Eye (tissue), 1 donor: Measurements from ENCODE around the gene ADAMTS8.
"Not testable (repeated sequence)": the region's sequence is repeated elsewhere in the genome, so short reads cannot be mapped to it uniquely, and the experiment has no call there.

ENCODE experiments used
- DNase-seq: peaks from one replicate; pipeline ENCODE4 v3.0.0-alpha.2; 2015

ADAMTS8 gene

DNA sequence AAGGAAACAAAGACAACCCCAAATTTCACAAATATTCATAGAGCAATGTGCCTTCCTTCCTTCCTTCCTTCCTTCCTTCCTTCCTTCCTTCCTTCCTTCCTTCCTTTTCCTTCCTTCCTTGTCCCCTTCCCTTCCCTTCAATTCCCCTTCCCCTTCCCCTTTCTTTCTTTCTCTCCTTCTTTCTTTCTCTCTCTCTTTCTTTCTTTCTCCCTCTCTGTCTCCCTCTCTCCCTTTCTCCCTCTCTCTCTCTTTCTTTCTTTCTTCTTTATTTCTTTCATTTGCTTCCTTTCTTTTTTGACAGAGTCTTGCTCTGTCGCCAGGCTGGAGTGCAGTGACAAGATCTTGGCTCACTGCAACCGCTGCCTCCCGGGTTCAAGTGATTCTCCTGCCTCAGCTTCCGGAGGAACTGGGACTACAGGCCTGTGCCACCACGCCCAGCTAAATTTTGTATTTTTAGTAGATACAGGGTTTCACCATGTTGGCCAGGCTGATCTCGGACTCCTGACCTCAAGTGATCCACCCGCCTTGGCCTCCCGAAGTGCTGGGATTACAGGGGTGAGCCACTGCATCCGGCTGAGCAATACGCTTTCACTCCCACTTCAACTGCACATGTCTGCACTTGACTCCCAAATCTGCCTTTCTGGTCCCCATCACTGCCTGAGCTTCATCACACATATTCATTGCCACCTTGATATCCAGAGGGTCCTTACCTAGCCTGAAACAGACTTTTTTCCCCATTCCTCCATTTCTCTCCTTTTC, 10.2 kb upstream of the ADAMTS8 start:
- not testable (repeated sequence) for DNase-seq

DNA sequence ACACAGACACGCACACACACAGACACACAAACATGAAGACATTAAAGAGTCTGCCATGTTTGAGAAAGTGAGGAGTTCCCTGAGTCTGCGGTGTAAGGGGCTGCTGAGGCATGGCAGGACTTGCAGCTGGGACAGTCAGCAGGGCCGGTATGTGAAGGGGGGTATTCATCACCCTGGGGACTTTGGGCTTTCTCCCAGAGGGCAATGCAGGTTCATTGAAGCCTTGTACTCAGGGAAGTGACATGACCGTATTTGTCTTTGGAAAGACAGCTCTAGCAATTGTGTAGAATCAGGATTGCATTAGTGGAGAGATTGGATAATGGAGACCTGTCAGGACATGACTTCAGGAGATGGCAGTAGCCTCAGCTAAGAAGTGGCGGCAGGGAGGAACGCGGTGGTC, 9.4 kb upstream of the ADAMTS8 start:
- no peak for DNase-seq

DNA sequence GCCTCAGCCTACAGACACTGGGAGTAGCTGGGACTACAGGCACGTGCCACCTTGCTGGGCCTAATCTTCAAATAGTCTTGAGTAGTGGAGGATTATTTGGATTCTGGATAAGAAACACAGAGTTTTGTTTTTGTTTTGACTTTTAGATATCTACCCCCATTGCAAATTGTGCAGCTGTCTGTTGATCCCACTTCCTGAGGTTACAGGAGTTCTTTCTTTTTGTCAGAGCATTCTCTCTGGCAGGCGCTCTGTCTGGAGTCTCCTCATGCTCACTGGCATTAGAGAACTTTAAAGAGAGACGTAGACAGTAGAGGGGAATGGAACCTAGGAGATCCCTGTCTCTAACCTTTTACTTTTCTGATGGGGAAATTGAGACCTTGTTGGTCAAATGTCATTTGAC, 7.8 kb upstream of the ADAMTS8 start:
- no peak for DNase-seq

DNA sequence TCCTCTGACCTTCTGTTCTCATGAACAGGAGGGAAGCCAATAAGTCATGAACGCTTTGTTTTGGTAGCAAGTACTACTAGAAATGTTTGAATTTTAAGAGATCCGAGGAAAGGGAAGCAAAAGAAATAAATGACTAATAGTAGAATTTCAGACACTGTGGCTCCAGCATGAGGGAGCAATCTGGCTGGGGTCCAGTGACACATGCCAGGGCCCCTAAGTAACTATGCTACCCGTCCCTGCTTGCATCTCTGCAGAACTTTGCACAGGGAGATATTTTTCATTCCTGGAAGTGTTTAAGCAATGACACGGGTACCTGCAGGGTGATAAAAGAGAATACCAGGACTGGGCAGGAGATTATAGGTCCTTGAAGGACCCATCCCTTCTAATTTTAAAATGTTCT, 7.3 kb upstream of the ADAMTS8 start:
- no peak for DNase-seq

DNA sequence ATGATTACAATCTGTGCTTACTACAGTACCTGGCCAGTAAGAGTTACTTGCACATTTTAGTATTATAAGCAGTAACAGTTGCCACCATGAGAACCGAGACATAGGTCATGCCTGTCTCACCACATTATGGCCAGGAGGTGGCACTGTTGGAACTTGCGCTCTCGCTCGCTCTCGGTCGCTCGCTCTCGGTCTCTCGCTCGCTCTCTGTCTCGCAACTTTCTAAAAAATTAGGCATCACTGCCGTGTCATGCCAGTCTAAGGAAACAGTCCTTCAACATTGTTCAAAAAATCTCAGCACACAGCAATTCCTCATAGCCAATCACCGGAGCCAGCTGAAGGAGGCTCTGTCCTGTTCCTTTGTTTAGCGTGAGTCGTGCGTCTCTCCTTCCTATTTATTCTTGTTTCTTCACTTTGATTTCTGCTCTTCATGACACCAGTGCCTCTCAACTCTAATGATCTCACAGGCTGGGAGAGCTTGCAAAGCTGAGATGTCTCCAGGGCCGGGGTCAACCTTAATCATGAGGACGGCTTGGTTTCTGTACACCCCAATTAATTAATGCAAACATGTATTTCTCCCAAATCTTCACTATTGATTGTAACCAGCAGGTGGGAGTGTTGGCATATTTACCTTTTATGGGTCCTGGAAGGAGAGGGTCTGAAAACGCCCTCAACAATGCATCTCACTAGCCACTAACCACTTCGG, 6.3 kb upstream of the ADAMTS8 start:
- peak; percentile 98 for DNase-seq

DNA sequence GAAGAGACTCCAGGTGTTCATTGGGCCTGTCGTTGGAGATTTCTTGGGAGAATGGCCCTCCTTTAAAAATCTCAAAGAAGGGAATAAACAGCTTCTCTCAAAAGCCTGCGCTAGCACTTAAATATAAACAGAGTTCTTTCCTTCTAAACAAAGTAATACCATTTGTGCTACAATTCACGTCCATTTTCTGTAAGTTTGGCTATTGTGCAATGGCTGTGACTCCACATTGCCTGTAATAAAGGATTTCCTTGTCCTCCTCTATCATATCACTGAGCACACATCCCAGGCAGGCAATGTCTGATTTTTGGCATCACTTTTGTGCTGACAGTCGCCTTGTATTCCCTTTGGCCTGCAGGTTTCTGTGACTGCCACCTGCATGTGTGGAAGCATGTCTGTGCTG, 4.9 kb upstream of the ADAMTS8 start:
- DNase-seq: no peak

DNA sequence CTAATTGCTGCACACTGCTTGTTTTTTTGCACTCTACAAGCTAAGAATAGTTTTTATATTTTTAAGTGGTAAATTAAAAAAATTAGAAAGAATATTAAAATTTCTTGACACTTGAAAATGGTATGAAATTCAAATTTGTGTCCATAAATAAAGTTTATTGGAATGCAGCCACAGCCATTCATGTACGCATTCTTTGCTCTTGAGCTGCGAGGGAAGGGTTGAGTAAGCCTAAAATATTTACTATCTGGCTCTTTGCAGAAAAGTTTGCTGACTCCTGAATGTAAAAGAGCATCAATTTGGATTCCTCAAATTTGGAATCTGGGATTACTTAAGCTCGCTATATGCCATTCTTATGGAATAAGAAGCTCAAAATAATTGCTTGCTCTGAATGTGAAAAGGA, 3.4 kb upstream of the ADAMTS8 start:
- no peak for DNase-seq

DNA sequence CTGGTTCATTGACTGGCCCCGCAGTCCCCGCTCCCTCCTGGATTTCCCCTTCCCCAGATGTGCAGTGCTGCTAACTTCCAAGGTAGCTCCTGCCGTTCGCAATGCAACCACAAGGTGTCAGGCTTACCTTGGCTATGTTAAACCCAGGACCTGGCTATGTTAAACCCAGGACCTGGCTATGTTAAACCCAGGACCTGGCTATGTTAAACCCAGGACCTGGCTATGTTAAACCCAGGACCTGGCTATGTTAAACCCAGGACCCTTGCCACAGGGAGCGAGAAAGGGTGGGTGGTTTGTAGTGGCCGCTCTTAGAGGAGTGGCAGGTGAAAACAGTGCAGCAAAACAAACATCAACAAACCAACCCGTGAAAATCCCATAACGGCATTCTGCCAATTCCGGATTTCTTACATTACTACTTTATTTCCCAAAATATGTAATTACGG, 2.9 kb upstream of the ADAMTS8 start:
- peak; percentile 92 for DNase-seq

DNA sequence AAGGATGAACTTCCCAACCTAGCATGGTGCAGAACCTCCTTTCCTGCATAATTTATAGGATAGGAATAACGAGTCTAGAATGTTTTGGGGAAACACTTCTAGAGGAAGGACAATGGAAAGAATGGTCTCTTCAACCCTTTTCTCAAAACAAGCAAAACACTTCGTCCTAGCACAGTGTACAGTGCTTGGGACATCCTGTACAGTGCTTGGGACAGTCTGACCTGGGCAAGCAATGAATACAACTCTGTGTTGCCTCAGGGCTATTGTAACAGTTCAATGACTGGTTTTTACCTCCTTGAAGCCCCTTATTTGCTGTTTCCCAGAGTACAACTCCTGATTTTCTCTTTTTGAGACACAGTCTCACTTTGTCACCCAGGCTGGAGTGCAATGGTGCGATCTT, 1.6 kb upstream of the ADAMTS8 start:
- DNase-seq: no peak

DNA sequence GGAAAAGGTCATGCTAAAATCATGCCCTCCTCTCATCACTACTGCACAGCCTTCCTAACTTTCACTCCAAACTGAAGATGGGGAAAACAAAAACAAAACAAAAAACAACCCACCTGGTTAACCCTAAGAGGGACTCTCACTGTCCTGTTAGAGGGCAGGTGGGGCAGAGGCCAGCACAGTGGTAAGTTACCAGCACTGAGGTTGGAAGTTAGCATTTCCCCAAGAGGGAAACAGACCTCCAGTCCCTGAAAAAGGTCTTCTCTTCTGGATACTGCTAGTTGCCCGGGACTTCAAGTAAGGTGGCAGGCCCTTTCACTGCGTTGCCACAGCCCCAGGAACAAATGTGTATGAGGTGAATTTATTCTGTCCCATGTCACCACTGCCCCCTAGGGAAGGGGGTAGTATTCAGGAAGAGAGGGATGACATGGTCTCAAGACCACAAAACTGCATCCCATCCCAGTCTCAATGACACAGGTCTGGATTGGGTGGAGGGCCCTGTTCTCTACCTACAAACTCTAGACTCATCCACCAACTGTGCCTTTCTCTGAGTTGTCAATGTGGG, 792 bp upstream of the ADAMTS8 start:
- no peak for DNase-seq

DNA sequence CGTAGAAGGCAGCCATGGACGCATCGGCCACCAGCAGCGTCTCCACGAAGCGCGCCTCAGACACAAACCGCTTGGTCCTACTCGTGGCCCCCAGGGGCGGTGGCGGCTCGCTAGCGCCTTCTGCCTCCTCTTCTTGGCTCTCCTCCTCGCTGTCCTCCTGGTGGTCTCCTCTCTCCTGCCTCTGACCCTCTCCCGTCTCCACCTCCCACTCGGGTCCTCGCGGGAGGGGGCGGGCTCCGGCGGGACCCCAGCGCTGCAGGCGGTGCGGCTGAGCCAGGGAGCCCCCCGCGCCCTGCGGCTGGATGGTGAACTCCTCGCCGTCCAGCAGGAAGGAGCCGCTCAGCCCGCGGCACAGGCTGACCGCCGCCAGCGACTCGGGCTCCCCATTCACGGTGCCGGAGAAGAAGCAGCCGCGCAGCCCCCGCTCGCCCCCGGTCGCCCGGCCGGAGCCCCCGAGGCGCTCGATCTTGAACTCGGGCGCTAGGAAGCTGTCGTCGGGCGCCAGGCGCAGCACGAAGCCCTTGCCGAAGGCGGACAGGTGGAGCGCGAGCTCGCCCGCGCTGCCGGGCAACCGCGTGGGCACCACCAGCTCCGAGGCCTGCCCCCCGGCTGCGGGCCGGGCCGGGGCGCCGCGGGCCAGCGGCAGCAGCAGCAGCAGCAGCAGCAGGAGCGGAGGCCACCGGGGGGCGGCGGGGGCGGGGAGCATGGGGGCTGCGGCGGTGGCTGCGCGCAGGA, 661 bp downstream of the ADAMTS8 start:
- DNase-seq: peak; percentile 73

DNA sequence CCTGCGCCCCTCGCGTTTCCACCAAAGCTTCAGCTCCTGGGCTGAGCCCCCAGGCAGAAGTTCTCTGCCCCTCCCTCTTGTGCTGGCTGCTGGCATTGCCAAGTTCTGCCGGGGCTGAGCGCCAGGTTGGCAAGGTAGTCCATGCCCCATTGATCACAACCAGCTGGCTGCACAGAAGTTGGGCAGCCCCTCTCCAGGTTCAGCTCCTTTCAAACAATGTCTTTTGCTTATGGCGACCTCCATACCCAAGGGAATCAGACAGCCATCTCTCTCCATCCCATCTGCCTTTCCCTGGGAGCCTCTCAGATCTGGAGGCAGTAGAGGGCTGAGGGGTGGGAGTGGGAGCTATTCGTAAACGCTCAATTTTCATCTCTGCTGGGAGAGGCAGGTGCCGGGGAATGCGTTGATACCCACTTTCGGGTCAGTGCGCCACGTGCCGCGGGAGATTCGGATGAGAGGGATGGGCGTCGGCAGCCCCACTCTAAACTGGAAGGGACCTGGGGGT, 1.5 kb downstream of the ADAMTS8 start:
- DNase-seq: no peak

DNA sequence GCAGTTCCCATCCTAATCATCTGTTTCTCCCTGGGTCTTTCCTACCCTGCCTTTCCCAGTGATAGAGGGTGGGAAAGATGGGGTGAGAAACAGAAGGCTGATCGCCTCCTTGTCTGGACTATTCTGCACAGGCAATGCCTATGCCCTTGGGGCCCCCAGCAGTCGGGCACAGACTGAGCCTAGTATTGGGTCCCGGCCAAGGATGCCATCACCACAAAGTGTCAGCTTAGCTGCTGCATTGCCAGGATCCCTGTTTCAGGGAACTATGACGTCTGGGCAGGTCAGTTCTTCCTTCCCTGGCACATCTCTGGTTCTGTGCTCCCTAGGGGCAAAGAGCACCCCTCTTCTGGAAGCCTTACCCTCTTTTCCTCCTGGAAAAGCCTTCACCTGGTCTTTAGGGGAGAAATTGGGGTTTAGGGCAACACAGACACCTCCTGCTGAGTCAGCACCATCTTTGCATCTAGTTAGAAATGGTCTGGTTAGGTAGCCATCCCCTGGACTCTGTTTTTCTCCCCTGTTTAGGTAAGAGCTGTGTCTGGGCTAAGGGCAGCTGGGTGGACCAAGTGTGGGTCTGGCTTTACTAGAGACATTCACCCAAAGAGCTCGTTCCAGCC, 2.1 kb downstream of the ADAMTS8 start:
- DNase-seq: no peak

DNA sequence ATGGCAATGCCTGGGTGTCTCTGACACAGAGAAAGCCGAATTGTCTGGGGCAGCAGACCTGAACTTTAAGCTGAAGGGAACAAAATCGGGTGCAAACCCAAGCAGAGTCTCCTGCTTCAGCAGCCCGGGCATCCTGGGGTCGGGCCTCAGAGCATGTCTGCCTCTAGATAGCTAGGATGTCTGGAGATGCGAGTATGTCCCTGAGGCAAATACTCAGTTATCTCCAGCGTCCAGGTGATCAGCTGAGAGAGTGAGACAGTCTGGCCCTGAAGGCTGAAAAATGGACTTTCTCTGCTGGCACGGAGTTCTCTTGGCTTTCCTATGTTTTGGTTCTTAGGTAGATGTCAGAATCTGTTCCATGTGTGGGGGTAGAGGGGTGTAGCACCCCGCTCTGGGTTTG, 3.3 kb downstream of the ADAMTS8 start:
- DNase-seq: no peak

DNA sequence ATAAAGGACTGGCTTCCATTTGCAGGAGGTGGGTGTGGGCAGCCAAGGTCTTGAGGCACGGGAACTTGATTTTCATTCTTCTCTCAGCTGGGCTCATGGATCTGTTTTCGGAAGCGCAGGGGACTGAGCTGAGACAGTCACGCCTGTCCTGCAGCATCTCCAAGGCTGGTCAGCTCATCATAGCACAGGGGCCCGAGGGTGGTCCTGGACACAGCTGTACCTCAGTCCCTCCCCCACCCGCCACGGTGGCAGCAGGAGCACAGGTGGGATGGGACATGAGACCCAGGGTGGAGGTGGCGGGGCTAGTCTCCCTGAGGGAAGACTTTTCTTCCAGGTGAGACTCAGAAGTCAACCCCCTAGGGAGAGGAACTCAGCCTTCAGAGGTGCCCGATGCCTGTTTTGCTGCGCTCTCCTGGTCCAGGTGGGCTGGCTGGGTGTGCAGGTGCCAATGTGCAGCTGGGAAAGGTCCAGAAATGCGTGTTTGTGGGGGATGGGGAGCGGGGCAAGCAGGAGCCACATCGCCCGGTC, 3.7 kb downstream of the ADAMTS8 start:
- no peak for DNase-seq

DNA sequence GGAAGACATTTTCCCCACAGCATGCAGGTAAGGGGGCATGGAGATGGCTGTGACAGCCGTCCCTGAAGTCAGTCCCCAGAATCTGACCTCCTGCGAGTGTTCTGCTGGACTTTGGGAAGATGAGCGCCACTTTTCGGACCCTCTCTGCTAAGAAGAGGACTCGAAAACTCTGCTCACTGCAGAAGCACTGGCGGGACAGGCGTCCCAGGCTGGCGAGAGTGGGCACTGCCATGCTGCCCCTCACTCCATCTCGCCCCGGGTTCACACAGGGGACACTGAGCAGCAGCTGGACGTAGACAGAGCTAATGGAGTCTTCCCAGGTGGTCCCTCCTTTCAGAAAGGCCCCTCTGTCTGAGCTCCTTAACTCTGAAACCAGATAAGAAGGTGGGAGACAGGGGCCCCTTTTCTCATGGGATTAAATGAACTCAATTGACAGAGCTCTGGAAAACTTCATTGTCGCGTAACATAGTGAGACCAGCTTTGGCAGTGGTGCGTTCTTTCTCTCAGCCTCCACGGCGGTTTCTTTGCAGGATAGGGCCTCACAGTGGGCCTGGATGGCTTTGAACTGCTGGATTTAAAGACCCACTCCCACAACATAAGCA, 4.8 kb downstream of the ADAMTS8 start:
- peak; percentile 61 for DNase-seq

DNA sequence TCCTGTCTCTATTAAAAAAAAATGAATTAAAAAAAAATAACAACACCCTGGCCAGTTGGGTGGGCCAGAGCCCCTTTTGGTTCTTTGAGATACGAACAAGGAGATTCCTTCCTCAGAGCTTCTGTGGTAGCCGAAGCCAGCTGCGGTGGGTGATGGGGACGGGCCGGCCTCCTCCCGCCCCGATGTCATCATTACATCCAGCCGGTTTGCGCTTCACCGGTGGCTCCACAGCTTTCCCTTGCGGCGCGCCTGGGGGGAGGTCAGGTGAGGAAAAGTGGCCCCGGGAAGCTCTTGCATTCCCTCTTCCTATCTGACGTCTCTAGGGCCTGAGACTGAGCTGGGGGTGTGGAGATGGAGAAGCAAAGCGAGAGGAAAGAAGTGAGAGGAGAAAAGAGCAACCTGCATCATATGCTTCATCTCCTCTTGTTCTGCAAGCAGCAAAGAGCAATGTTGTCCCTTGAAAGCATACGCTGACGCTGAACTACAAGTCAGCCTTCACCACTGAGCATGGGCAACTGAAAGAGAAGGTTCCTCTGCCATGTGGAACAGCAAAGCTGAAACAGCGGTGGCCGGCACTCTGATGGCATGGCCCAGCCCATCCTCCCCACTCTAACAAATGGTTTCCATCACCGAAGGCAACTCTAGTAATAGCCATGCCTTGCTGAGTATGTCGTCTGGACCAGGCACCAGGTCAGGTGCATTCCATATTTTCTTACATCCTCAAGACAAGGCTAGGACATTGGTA, 6.0 kb downstream of the ADAMTS8 start:
- no peak for DNase-seq

DNA sequence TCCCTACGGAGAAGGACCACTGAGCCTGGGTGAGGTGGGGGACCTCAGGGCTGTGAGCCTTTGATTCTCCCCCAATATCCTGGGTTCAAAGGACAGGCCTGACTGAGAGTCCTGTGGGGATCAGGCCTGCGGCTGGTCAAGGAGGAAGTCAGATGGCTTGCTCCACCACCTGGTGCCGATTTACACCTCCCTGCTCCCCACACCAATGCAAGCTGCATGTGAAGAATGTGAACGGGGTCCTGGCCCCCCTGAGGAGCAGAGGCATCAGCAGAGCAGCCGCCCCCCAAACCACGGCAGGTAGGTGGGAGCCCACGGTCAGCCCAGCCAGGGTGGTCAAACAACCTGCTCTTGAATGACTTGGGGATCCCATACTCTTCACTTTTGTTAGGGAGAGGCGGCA, 6.7 kb downstream of the ADAMTS8 start:
- no peak for DNase-seq

DNA sequence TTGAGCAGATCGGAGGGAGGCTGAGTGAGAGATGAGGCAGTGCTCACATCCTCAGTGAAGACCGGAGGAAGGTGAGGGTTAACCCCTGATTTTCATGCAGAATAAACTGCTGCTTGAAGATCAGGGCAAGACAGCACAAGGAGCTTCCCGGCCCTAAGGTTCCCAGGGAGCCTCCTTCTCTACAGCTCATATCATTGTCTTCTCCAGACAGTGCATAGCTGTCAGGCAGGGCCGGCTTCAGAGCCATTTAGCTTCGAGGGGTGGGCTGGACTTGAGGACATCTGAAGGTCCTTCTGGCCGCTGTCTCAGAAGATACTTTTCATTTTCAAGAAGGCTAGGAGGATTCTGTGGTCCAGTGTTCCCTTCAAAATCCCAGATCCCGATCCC, 7.2 kb downstream of the ADAMTS8 start:
- DNase-seq: no peak

DNA sequence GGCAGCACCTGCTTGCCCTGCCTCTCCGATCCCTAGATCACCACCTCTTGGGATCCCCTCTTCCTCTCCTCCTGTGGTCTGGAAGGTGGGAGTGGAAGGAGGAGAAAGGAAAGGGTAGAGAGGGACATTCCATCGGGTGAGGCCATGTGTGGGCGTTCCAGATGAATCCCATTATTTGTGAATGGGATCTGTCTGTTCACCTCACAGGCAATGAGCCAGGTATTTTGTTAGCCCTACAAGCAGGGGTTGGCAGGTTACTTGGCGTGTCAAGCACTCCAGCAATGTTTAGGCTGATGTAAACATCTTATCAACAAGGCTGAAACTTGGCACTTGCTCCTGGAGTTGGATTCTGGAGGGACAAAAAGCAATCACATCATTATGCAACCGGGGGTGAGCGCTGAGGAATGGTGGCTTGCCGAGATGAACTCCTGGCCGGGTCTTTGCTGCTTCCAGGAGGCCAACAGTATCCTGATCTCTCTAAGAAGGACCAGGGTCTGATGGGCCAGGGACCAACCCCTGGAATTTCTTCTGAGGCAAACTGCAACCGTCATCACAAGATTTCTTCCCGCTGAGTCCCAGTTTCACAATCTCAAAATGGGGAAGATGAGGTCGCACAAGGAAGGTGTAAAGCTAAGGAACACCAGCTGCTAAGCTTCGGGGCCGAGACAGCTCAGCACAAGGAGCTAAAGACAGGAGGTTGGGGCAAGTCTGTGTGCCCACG, 7.8 kb downstream of the ADAMTS8 start:
- DNase-seq: no peak

DNA sequence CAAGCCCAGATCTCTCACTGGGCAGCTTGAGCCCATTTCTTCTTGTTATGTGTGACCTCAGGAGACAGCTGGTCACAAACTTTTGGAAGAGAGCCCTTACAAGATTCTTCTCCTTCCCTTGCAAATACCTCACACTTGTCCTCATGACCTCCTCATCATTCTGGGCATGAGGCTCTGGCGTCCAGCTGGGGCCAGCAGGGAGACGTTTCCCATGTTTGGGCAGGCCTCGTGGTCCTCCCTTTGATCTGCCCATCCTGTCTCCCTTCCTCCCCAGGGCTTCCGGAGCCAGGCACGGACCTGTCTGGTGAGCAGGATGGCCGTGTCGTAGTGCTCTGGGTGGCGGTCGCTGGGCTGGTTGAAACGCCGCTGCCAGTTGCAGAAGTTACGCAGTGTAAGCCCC, 9.7 kb downstream of the ADAMTS8 start:
- no peak for DNase-seq
